Urinary bladder (tissue), 4 donors: ENCODE data around the gene SLPI. TPM values are rescaled to one million over a fixed set of nuclear protein-coding genes. Genes with fewer than 3 reads are reported as not detected.

Experiments
- DNase-seq: peaks from one replicate; pipeline ENCODE4 v3.0.0-alpha.2; 2015; ENCODE audit errors: extremely low spot score
- H3K27ac ChIP-seq: one replicate; pipeline ENCODE4 v1.5.1; 2013; ENCODE audit warnings: low read depth, mild to moderate bottlenecking, moderate library complexity
- H3K36me3 ChIP-seq: one replicate; pipeline ENCODE4 v1.6.1; 2013; ENCODE audit warnings: mild to moderate bottlenecking, moderate library complexity; ENCODE audit not compliant: insufficient read depth
- H3K4me1 ChIP-seq: one replicate; pipeline ENCODE4 v1.6.1; 2013; ENCODE audit warnings: mild to moderate bottlenecking, moderate library complexity; ENCODE audit not compliant: insufficient read depth
- H3K4me3 ChIP-seq: one replicate; pipeline ENCODE4 v1.5.1; 2013; ENCODE audit warnings: low read depth, low read length
- whole genome bisulfite sequencing: extraction: QIAGEN DNeasy Blood & Tissue Kit; methylation state at CpG from one replicate; pipeline ENCODE4 v1.1.7; 2013; 5-methylcytosine and 5-hydroxymethylcytosine counted together
- polyA plus RNA-seq: library from polyadenylated mRNA; stranded (reverse); fragments of 200-250 nt; gene quantifications from one replicate; pipeline ENCODE4 v1.2.3, GENCODE V29; 2013
- total RNA-seq: library from RNA; depleted of rRNA; stranded (reverse); fragments of >200 nt; gene quantifications from one replicate; pipeline ENCODE4 v1.2.3, GENCODE V29; 2014
- donor health status: healthy with polysubstance abuse.
- donor health status: healthy.

Gene SLPI
- total and polyA plus RNA-seq, 2 donors = 6.8 to 1,815 TPM

- no peak overlapping the region for H3K27ac ChIP-seq
- WGBS = 92% methylated on average over 3 of the region's 3 CpGs
- DNase-seq = no peak
- no peaks in the 10 kb centered on the region for H3K4me1 ChIP-seq
- no peaks in the 10 kb centered on the region for H3K36me3 ChIP-seq
- H3K4me3 ChIP-seq = no peak overlapping the region
Observed at GRCh38 chr20:45258259-45258658, 3.9 kb upstream of the SLPI start.

DNA sequence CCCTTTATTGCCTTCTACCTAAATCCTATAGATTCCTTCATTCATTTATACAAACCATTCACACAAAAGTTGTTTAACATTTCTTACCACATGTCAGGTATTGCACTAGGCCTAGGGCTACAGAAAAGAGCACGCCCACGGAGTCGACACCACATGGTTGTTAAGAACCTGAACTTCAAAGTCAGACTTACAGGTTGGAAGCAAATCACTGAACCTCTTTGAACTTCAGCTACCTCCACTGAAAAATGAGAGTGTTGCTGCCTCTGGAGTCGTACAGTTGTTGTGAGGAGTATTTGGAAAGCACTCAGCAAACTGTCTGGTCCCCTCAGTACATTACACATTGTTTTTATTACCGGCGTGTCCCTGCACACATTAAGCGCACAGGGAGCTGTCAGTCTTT, 3.3 kb upstream of the SLPI start:
- Histone ChIP-seq H3K4me3 (no peak overlapping the region), H3K36me3 (no peaks in the 10 kb centered on the region), H3K27ac (no peak overlapping the region), H3K4me1 (no peaks in the 10 kb centered on the region)
- no peak for DNase-seq
- 85% methylated on average over 7 of the region's 7 CpGs for WGBS

DNA sequence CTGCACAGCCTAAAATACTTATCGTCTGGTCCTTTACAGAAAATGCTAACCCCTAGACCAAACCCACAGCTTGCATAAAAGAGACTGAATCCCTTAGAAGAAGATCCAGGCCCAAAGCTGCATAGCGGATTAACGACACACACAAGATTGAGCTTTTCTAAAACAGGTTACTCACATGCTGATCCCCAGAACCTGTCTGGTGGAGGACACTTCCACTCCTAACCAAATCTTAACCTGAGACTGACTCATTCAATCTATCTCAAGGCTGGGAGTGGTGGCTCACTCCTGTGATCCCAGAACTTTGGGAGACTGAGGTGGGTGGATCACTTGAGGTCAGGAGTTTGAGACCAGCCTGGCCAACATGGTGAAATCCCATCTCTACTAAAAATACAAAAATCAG, 2.8 kb upstream of the SLPI start:
- no peak overlapping the region for H3K4me3 ChIP-seq
- H3K4me1 ChIP-seq = no peaks in the 10 kb centered on the region
- no peaks in the 10 kb centered on the region for H3K36me3 ChIP-seq
- 72% methylated on average over 3 of the region's 3 CpGs for WGBS
- no peak for DNase-seq
- H3K27ac ChIP-seq = no peak overlapping the region

GRCh38 chr20:45253261-45253660, 1.1 kb downstream of the SLPI start:
- Histone ChIP-seq H3K4me1 (no peaks in the 10 kb centered on the region), H3K27ac (no peak overlapping the region), H3K36me3 (no peaks in the 10 kb centered on the region), H3K4me3 (peak overlapping the region; percentile 16)
- no peak for DNase-seq
- WGBS = 85% methylated on average over 4 of the region's 4 CpGs

GRCh38 chr20:45251884-45252560, 2.3 kb downstream of the SLPI start:
- no peak for DNase-seq
- no peak overlapping the region for H3K4me3 ChIP-seq
- WGBS = 22% methylated on average over 5 of the region's 5 CpGs
- no peaks in the 10 kb centered on the region for H3K4me1 ChIP-seq
- H3K27ac ChIP-seq = no peak overlapping the region
- H3K36me3 ChIP-seq = no peaks in the 10 kb centered on the region

DNA sequence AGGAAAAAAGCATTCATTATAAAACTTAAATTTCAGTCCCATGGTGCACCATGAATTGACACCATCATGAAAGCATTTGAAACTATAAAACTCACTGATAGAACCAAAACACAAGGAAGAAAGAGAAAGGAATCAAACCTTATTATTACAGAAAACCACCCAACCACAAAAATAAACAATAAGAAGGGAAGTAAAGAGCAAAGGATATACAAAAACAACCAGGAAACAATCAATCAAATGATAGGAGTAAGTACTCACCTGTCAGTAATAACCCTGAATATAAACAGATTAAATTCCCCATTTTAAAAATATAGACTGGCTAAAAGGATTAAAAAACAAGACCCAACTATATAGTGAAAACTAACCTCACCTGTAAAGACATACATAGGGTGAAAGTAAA, 5.8 kb downstream of the SLPI start:
- Histone ChIP-seq H3K4me1 (no peaks in the 10 kb centered on the region), H3K27ac (no peak overlapping the region), H3K4me3 (no peak overlapping the region), H3K36me3 (no peaks in the 10 kb centered on the region)
- DNase-seq = no peak

- Histone ChIP-seq H3K27ac (no peak overlapping the region), H3K36me3 (no peaks in the 10 kb centered on the region), H3K4me3 (no peak overlapping the region), H3K4me1 (no peaks in the 10 kb centered on the region)
- DNase-seq = no peak
- 29% methylated on average over 1 of the region's 1 CpG for WGBS
Observed at GRCh38 chr20:45247865-45248264, 6.5 kb downstream of the SLPI start.

DNA sequence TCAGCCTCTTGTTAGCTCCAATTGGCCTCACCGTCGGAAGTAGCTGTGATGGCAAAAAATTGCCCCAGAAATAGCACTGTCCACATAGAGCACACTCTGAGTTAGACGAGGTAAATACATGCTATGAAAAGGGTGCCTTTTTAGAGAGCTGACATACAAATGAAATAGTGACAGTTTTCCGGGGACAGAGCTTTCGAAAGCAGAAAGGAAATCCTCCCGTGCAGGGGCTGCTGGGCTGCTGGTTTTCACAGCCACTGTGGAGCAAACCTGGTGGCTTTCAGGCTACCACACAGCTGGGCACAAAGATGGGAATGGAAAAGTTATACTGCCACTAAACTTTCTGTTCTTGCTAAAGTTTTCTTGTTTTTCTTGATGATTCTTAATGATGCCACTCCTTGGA, 8.3 kb downstream of the SLPI start:
- Histone ChIP-seq H3K27ac (no peak overlapping the region), H3K4me1 (no peaks in the 10 kb centered on the region), H3K36me3 (no peaks in the 10 kb centered on the region), H3K4me3 (no peak overlapping the region)
- 68% methylated on average over 6 of the region's 6 CpGs for WGBS
- no peak for DNase-seq

- H3K27ac ChIP-seq = no peak overlapping the region
- no peak overlapping the region for H3K4me3 ChIP-seq
- no peak for DNase-seq
- no peaks in the 10 kb centered on the region for H3K36me3 ChIP-seq
- 82% methylated on average over 2 of the region's 2 CpGs for WGBS
- H3K4me1 ChIP-seq = no peaks in the 10 kb centered on the region
Observed at GRCh38 chr20:45238139-45238538, 16.2 kb downstream of the SLPI start.

DNA sequence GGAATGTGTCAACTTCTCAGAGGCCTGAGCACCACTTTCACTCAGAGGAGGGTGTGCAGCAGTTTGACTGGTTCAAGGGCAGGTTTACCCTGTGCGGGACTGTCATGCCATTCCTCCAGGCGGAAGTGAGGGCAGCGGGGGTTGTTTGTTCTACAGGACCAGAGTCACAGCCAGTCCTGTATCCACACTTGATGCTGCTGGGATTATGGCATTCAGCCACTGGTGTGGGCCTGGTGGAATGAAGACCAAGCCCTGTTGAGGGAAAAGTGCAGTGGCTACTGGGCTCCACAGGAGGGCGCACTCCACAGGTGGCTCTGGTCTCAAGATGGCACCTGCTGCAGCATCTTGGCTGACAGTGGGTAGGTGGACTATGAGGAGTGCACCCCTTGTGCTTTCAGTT, 18.4 kb downstream of the SLPI start:
- no peak overlapping the region for H3K27ac ChIP-seq
- no peak for DNase-seq
- 74% methylated on average over 4 of the region's 4 CpGs for WGBS
- H3K4me3 ChIP-seq = no peak overlapping the region
- no peaks in the 10 kb centered on the region for H3K36me3 ChIP-seq
- H3K4me1 ChIP-seq = no peaks in the 10 kb centered on the region

- Histone ChIP-seq H3K4me1 (no peaks in the 10 kb centered on the region), H3K4me3 (no peak overlapping the region), H3K27ac (no peak overlapping the region), H3K36me3 (no peaks in the 10 kb centered on the region)
- 72% methylated on average over 9 of the region's 9 CpGs for WGBS
- DNase-seq = no peak
Observed at GRCh38 chr20:45230631-45231030, 23.7 kb downstream of the SLPI start.

DNA sequence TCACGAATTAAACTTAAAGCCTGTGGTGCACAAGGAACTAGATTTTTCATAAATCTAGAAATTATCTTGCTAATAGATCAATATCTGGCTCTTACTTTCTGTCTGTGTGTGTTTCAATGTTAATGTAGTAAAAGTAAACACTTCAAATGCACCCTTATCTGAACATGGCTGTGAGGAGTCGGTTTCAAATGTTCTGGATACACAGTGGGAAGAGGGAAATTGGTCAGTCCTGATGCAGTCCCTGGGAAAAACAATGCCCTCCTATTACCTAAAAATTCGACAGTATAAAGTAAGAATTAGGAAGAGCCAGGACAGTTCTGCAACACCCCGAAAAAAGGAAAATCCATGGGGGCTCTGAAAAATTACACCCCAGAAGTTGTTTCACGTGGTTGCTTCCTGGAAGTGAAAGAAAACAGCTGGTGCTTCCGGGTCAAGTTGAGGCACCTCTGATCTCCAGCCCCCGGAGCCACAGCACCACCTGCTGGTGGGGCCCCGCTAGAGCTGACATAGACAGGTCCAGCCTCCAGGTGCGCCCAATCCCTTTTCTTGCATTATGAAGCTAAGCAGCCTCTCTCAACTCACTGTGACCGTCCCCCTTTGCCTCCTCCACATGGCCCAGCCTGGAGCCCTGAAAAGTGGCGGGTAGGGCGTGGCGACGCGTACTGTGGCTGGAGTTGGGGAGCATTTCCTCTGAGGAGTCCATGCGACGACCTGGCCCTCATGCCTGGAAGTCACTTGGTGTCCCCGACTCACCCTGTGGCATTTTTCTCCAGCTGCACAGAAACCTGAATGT, 24.9 kb downstream of the SLPI start:
- no peak for DNase-seq
- H3K4me1 ChIP-seq = no peaks in the 10 kb centered on the region
- H3K4me3 ChIP-seq = no peak overlapping the region
- H3K36me3 ChIP-seq = no peaks in the 10 kb centered on the region
- WGBS = 59% methylated on average over 18 of the region's 18 CpGs
- no peak overlapping the region for H3K27ac ChIP-seq

GRCh38 chr20:45226287-45226686, 28.1 kb downstream of the SLPI start:
- no peaks in the 10 kb centered on the region for H3K36me3 ChIP-seq
- no peak overlapping the region for H3K27ac ChIP-seq
- no peak overlapping the region for H3K4me3 ChIP-seq
- H3K4me1 ChIP-seq = no peaks in the 10 kb centered on the region
- no peak for DNase-seq
- WGBS = 88% methylated on average over 1 of the region's 1 CpG

DNA sequence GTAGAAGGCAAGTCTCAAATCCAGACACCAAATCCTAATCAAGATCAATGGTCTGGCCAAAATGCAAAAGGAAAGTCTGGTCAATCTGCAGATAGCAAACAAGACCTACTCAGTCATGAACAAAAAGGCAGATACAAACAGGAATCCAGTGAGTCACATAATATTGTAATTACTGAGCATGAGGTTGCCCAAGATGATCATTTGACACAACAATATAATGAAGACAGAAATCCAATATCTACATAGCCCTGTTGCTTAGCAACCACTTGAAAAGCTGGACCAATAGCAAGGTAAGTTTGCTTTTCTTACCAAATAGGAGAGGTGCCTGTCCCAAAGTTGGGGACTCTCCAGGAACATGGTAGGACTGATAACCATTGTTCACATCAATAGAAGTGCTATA, 31.2 kb downstream of the SLPI start:
- H3K36me3 ChIP-seq = no peaks in the 10 kb centered on the region
- H3K27ac ChIP-seq = no peak overlapping the region
- no peak overlapping the region for H3K4me3 ChIP-seq
- H3K4me1 ChIP-seq = no peaks in the 10 kb centered on the region
- DNase-seq = no peak
